ENCODE results near the gene SLC8A1.

SLC8A1 gene

GRCh38 chr2:40431600-40431955, 20.3 kb downstream of the SLC8A1 start:
- no peak for TF ChIP-seq CTCF (IDR thresholded peaks at IDR 0.05; ENCODE audit: low read depth, low read length, missing control alignments)
- DNase-seq (ENCODE audit: extremely low read depth, low read depth): peak; percentile 57
- no peak overlapping the region for H3K4me3 ChIP-seq (replicated peaks; ENCODE audit: low read depth, low read length)

- no peak overlapping the region for H3K4me3 ChIP-seq (replicated peaks; ENCODE audit: low read depth, low read length)
- TF ChIP-seq CTCF (IDR thresholded peaks at IDR 0.05; ENCODE audit: low read depth, low read length, missing control alignments): no peak
- no peak for DNase-seq (ENCODE audit: extremely low read depth, low read depth)
Observed at GRCh38 chr2:40430776-40431599, 20.9 kb downstream of the SLC8A1 start.

- DNase-seq (ENCODE audit: extremely low read depth, low read depth): no peak
- no peak for TF ChIP-seq CTCF (IDR thresholded peaks at IDR 0.05; ENCODE audit: low read depth, low read length, missing control alignments)
Observed at GRCh38 chr2:40428439-40428838, 23.5 kb downstream of the SLC8A1 start.

GRCh38 chr2:40421631-40422297, 30.1 kb downstream of the SLC8A1 start:
- no peak overlapping the region for H3K4me3 ChIP-seq (replicated peaks; ENCODE audit: low read depth, low read length)
- no peak for TF ChIP-seq CTCF (IDR thresholded peaks at IDR 0.05; ENCODE audit: low read depth, low read length, missing control alignments)
- DNase-seq (ENCODE audit: extremely low read depth, low read depth): no peak

More at GRCh38 chr2:40428439-40428838, 23.5 kb downstream of the SLC8A1 start:
- no peak overlapping the region for H3K4me3 ChIP-seq (replicated peaks; ENCODE audit: low read depth, low read length)

- TF ChIP-seq CTCF (IDR thresholded peaks at IDR 0.05; ENCODE audit: low read depth, low read length, missing control alignments): no peak
Observed at GRCh38 chr2:40420478-40420877, 31.4 kb downstream of the SLC8A1 start.

GRCh38 chr2:40419364-40419762, 32.5 kb downstream of the SLC8A1 start:
- no peak for TF ChIP-seq CTCF (IDR thresholded peaks at IDR 0.05; ENCODE audit: low read depth, low read length, missing control alignments)
- no peak overlapping the region for H3K4me3 ChIP-seq (replicated peaks; ENCODE audit: low read depth, low read length)
- DNase-seq (ENCODE audit: extremely low read depth, low read depth): no peak

More at GRCh38 chr2:40420478-40420877, 31.4 kb downstream of the SLC8A1 start:
- H3K4me3 ChIP-seq (replicated peaks; ENCODE audit: low read depth, low read length): no peak overlapping the region
- no peak for DNase-seq (ENCODE audit: extremely low read depth, low read depth)

Data from HFF-Myc (cell line).